NT2/D1 (cell line): Measurements from ENCODE around the gene ANKS6.

Experiments used
- DNase-seq: peaks from one replicate; pipeline ENCODE4 v3.0.0-alpha.2; 2011; ENCODE audit warnings: low read depth, low spot score
- H3K27me3 ChIP-seq: 2 replicates; pipeline ENCODE4 v1.6.0; 2011; ENCODE audit warnings: mild to moderate bottlenecking; ENCODE audit not compliant: insufficient read length, insufficient read depth
- H3K36me3 ChIP-seq: 2 replicates; pipeline ENCODE4 v1.6.1; 2011; ENCODE audit warnings: mild to moderate bottlenecking, low read length, mixed read lengths; ENCODE audit not compliant: insufficient read depth, insufficient read length
- H3K4me1 ChIP-seq: 2 replicates; pipeline ENCODE4 v1.5.1; 2011; ENCODE audit not compliant: insufficient read depth, insufficient read length
- H3K4me3 ChIP-seq: 2 replicates; pipeline ENCODE4 v1.5.1; 2011; ENCODE audit warnings: low read depth; ENCODE audit not compliant: insufficient read length
- H3K9ac ChIP-seq: 2 replicates; pipeline ENCODE4 v1.6.0; 2011; ENCODE audit warnings: low read depth; ENCODE audit not compliant: insufficient read length
- H3K9me3 ChIP-seq: 2 replicates; pipeline ENCODE4 v1.5.1; 2011; ENCODE audit warnings: mild to moderate bottlenecking, low read length; ENCODE audit not compliant: insufficient read depth
- SUZ12 ChIP-seq: IDR thresholded peaks from 2 replicates; pipeline ENCODE4 v1.6.1; 2011; ENCODE audit not compliant: insufficient read length, insufficient read depth; ENCODE audit errors: extremely low read depth
- YY1 ChIP-seq: IDR thresholded peaks from 2 replicates; pipeline ENCODE4 v1.6.1; 2011; ENCODE audit not compliant: insufficient read length, insufficient read depth
- ZNF274 ChIP-seq: IDR thresholded peaks from 2 replicates; pipeline ENCODE4 v1.6.1; 2011; ENCODE audit warnings: mild to moderate bottlenecking, low read depth, low read length

Gene ANKS6

DNA sequence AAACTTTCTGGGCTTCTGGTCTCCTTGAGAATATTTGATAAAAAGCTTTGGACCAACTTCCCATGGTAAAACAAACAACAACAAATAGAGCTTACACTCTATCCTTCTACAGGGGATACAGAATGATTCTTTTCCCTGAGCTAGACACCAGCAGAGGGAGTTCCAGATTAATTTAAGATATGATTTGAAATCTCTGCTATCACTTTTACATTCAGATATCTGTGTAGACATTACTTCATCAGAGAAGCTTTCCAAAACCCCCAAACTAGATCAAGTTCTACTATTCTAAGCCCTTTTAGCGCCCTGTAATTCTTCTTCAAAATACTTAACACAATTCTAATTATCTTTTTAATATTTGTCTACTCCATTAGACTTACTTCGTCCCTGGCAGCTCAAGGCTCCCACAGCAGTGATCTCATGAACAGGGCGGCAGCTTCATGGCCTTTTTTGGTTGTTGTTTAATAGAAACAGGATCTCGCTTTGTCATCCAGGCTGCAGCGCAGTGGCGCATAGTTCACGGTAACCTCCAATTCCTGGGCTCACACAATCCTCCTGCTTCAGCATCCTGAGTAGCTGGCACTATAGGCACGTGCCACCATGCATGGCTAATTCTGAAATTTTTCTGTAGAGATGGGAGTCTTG, 10.2 kb upstream of the ANKS6 start:
- H3K4me1 ChIP-seq: no peaks in the 10 kb centered on the region

DNA sequence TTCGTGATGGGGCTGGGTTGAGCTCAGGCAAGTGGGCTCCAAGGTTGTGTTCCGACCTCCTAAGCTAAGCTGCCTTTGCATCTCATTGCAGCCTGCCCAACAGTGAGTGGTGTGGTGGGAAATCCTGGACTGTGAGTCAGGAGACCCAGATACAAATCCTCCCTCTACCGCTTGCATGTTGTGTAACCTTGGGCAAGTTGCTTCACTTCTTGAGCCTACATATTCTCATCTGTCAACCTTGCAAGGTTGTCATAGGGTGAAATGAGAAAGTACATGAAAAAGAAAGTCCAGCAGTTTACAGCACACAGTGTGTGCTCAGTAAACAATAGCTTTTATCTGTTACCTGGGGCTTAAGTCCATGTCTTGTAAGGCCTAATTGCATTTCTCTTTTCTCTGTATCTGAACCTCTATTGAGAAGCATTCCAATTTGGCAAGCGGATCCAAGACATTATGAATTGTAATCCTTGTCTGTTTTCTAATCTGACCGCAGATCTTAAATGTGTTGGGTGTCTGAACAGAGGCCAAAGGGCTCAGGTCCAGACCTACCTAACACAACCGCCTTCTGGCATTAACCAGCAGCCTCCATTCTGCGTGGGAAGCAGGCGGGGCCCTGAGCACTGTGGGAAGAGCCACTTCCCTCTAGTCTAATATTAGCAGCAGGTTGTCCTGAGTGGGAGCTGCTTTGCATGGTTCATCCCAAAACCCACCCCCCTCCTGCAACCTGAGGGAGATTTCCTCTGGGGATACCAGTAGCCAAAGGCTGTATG, 9.3 kb upstream of the ANKS6 start:
- Histone ChIP-seq H3K27me3 (peaks cover 19% of the 10 kb centered on the region), H3K4me1 (no peaks in the 10 kb centered on the region), H3K36me3 (no peaks in the 10 kb centered on the region), H3K9me3 (no peaks in the 10 kb centered on the region), H3K9ac (no peak overlapping the region), H3K4me3 (no peak overlapping the region)
- TF ChIP-seq ZNF274: no peak
- no peak for TF ChIP-seq YY1
- TF ChIP-seq SUZ12: no peak
- DNase-seq: no peak

More for the DNA sequence above, 10.2 kb upstream of the ANKS6 start:
- no peak for TF ChIP-seq YY1
- no peak for TF ChIP-seq ZNF274
- TF ChIP-seq SUZ12: no peak
- H3K27me3 ChIP-seq: peaks cover 19% of the 10 kb centered on the region
- no peak overlapping the region for H3K9ac ChIP-seq
- H3K9me3 ChIP-seq: no peaks in the 10 kb centered on the region
- DNase-seq: no peak
- no peak overlapping the region for H3K4me3 ChIP-seq
- no peaks in the 10 kb centered on the region for H3K36me3 ChIP-seq

- Histone ChIP-seq H3K36me3 (no peaks in the 10 kb centered on the region), H3K27me3 (peaks cover 18% of the 10 kb centered on the region), H3K4me1 (no peaks in the 10 kb centered on the region), H3K9ac (no peak overlapping the region), H3K9me3 (0 out of 2 replicates have a peak, but pooled peaks cover 2% of the 10 kb centered on the region), H3K4me3 (no peak overlapping the region)
- TF ChIP-seq YY1 (no peak), ZNF274 (no peak), SUZ12 (no peak)
- DNase-seq: no peak
Measured at GRCh38 chr9:98804083-98804482, 7.7 kb upstream of the ANKS6 start.

DNA sequence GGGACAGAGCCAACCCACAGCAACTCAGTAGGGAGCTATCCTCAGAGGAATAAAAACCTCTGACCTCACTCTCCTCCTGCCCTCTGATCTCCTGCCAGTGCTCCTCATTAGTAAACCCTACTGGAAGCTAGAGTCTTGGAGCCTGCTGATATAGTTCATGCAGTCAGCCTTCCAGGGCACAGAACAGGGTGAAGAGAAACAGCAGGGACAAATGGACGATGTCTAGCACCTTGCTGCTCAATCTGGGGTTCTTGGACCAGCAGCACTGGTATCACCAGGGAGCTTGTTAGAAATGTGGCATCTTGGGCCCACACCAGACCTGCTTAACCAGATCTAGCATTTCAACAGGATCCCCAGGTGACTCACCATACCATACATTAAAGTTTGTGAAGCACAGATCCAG, 5.6 kb upstream of the ANKS6 start:
- no peaks in the 10 kb centered on the region for H3K36me3 ChIP-seq
- no peak for TF ChIP-seq YY1
- TF ChIP-seq ZNF274: no peak
- TF ChIP-seq SUZ12: no peak
- no peaks in the 10 kb centered on the region for H3K4me1 ChIP-seq
- H3K4me3 ChIP-seq: no peak overlapping the region
- peaks cover 7% of the 10 kb centered on the region for H3K27me3 ChIP-seq
- H3K9me3 ChIP-seq: peaks cover 17% of the 10 kb centered on the region
- no peak overlapping the region for H3K9ac ChIP-seq
- DNase-seq: no peak

DNA sequence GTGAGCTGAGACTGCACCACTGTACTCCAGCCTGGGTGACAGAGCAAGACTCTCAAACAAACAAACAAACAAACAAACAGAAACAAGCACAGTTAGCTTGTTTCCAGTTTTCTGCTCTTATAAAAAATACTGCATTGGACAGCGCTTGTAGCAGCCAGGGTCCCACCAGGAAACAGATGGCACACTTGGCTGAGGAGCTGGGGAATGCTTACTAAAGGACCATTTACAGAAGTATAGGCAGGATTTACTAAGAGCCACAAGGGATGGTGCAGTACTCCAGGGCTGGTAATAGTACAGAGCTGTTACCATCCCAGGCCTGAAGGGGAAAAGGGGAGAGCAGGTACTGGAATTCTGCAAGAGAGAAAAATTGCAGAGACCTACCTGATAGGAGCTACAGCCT, 5.2 kb upstream of the ANKS6 start:
- Histone ChIP-seq H3K9ac (no peak overlapping the region), H3K9me3 (peaks cover 17% of the 10 kb centered on the region), H3K36me3 (no peaks in the 10 kb centered on the region), H3K4me1 (no peaks in the 10 kb centered on the region), H3K27me3 (peaks cover 7% of the 10 kb centered on the region), H3K4me3 (no peak overlapping the region)
- no peak for TF ChIP-seq ZNF274
- TF ChIP-seq SUZ12: no peak
- no peak for TF ChIP-seq YY1
- no peak for DNase-seq

- DNase-seq: no peak
- H3K27me3 ChIP-seq: peaks cover 7% of the 10 kb centered on the region
- no peak for TF ChIP-seq SUZ12
- no peak for TF ChIP-seq ZNF274
- no peak for TF ChIP-seq YY1
- H3K4me3 ChIP-seq: no peak overlapping the region
- H3K9ac ChIP-seq: no peak overlapping the region
- H3K4me1 ChIP-seq: peaks cover 8% of the 10 kb centered on the region
- H3K36me3 ChIP-seq: no peaks in the 10 kb centered on the region
- H3K9me3 ChIP-seq: peaks cover 17% of the 10 kb centered on the region
Measured at GRCh38 chr9:98798254-98798653, 1.9 kb upstream of the ANKS6 start.

GRCh38 chr9:98797491-98797890, 1.1 kb upstream of the ANKS6 start:
- peaks cover 5% of the 10 kb centered on the region for H3K36me3 ChIP-seq
- DNase-seq: no peak

More at GRCh38 chr9:98797491-98797890, 1.1 kb upstream of the ANKS6 start:
- peaks cover 7% of the 10 kb centered on the region for H3K27me3 ChIP-seq
- peaks cover 8% of the 10 kb centered on the region for H3K4me1 ChIP-seq
- H3K9me3 ChIP-seq: peaks cover 17% of the 10 kb centered on the region
- no peak overlapping the region for H3K9ac ChIP-seq
- no peak for TF ChIP-seq YY1
- no peak for TF ChIP-seq SUZ12
- TF ChIP-seq ZNF274: no peak
- no peak overlapping the region for H3K4me3 ChIP-seq
